Subcutaneous adipose tissue (tissue), 4 donors: ENCODE data around the gene CHST3. TPM values are rescaled to one million over a fixed set of nuclear protein-coding genes. Genes with fewer than 3 reads are reported as not detected.

Experiments used
- CTCF ChIP-seq: fragments of 450-650 bp; IDR thresholded peaks from one replicate; pipeline ENCODE4 v1.5.1; 2016; ENCODE audit warnings: low read depth, mild to moderate bottlenecking, control low read depth, antibody characterized with exemption, moderate library complexity
- total RNA-seq, 4 donors: library from RNA; depleted of rRNA; stranded (reverse); fragments of >200 nt; gene quantifications; one replicate each; pipeline ENCODE4 v1.1.0, GENCODE V29; 2016

Gene CHST3
- total RNA-seq, 4 donors from 2014 or later = 11.2 to 26.3 (median 17.9) TPM

DNA sequence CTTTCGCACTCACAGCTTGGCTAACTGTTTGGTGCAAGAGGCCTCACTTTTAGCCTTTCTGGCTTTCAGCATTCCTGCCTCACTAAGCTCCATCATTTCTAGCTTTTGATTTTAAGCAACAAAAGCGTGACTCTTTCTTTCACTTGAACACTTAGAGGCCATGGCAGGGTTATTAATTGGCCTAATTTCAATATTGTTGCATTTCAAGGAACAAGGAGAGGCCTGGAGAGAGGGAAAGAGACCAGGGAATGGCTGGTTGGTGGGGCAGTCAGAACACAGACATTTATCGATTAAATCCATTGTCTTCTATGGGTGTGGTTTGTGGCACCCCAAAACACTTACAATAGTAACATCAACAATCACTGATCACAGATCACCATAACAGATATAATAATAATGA is 31.3 kb downstream of the CHST3 start:
- TF ChIP-seq CTCF = no peak

DNA sequence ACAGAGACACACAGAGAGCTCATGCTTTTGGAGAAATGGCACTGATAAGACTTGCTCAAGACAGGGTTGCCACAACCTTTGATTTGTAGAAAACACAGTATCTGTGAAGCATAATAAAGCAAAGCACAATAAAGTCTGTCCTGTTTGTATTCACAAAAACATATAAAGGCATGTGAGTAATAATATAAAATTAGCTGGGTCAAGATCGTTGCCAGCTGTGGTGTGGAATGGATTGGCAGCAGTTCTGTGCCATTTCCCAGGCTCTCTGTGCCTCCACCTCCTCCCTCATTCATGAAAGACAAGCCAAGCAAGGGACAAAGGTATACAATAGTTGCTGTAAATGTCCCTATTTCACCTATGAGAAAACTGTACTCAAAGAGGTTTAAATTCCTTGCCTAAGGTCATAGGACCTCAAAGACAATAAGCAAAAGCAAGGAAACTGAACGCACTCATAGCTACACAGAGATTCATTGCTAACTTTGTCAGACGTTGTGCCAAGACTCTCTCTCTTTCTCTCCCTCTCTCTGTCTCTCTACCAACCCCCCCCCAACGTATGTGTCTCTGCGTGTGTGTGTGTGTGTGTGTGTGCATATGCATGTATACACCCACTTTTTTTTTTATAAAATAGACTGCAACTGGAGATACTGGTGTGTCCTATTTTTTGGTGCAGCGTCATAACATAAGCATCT is 31.8 kb downstream of the CHST3 start:
- no peak for TF ChIP-seq CTCF

DNA sequence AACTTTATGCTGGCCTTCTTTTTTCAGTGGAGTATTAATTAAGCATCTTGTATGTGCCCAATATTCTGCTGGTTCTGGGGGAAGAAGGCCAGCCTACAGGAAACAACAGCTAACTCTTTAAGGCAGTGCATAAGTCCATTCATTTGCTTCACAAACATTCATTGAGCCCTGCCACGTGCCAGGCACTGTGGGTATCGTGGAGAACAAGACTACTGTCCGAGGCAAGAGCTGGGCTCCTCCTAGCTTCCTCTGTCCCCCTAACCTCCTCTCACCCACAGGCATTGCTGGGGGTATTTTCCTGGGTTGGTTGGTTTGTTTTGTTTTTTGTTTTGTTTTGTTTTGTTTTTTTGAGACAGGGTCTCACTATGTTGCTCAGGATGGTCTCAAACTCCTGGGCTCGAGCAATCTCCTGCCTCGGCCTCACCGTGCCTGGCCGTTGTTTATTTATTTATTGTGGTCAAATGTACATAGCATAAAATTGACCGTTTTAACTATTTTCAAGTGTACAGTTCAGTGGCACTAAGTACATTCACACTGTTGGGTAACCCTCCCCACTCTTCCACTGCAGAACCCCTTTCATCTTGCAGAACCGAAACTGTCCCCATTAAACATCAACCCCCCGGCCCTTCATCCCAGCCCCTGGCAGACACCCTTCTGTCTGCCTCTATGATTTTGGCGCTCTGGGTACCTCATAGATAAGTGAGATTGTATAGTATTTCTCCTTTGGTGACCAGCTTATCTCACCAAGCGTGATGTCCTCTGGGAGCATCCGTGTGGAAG is 32.6 kb downstream of the CHST3 start:
- no peak for TF ChIP-seq CTCF

DNA sequence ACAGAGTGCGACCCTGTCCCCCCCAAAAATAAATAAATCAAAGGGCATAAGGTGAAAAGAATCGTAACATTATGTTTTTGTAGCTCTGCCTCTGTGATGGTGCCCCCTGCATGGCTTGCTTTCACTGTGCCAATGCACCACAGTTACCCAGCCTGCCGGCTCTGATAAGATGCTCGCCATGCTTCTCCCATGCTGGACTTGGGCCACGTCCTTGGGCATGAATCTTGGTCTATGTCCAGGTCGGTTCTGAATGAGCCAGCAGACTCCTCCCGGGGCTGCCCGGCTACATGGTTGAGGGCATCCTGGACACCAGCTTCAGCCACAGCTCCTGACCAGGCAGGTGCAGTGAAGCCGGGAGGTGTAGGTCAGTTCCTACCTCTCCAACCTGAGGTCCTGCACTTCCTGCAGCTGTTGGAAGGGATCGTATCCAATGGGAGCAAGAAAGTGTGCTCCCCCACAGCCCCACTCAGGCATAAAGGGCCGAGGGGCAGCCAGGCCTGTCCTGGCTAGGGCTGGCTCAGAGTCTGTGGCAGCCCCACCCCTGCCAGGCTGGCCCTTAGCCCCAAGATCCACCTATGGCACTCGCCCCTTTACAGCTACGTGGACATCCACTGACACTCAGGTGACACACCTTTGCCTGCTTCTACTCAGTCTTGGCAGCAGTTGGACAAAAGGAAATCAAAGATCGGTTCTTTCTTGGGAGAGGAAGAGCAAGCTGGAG is 34.1 kb downstream of the CHST3 start:
- TF ChIP-seq CTCF = no peak

DNA sequence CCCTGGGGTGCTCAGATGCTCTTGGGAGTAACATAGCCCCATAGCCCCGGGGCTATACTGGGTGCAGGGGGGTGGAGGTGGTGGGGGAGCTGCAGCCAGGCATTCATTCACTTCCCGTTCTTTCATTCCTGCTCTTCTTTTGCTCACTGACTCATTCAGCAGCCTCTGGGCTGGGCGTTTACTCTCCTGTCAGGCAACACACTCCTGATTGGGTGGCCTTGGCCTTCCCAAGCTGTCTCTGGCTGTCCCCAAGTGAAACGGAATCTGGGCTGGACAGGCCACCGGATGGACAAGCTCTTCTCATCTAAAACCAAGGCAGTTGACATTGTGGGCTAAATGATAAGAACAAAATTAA is 34.6 kb downstream of the CHST3 start:
- TF ChIP-seq CTCF = no peak

DNA sequence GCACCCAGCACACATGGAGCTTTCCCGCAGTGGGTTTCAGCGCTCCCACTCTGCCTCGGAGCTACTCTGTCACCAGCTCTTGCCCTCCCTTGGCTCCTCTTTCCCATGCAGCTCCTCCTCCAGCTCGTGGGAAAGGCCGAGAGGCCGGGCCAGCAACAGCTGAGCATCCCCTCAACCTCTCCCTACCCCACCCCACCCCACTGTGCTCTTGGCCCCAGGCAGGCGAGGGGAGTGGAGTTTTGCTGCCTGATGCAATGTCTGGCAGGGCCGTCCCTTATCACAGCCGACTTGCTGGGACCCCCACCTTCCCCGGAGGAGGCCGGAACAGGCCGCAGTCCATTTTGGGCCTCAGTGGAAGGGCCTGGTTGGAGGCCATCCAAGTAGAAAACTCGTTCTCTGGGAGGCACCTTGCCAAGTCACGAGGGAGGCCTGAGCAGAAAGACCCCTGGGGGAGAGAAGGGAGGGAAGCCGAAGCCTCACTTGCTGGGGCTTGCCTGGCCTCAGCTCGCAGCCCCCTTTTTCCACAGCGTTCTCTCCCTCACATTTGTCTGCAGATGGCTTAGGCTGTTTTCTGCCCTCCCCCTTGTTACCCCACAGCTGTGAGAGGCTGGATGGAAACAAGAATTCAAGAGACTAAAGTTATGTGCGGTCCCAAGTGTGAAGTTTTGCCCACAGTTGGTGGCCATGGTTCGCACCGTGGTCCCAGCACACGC is 35.3 kb downstream of the CHST3 start:
- no peak for TF ChIP-seq CTCF
